Measurements from ENCODE around the gene DSTN.

DSTN gene

DNA sequence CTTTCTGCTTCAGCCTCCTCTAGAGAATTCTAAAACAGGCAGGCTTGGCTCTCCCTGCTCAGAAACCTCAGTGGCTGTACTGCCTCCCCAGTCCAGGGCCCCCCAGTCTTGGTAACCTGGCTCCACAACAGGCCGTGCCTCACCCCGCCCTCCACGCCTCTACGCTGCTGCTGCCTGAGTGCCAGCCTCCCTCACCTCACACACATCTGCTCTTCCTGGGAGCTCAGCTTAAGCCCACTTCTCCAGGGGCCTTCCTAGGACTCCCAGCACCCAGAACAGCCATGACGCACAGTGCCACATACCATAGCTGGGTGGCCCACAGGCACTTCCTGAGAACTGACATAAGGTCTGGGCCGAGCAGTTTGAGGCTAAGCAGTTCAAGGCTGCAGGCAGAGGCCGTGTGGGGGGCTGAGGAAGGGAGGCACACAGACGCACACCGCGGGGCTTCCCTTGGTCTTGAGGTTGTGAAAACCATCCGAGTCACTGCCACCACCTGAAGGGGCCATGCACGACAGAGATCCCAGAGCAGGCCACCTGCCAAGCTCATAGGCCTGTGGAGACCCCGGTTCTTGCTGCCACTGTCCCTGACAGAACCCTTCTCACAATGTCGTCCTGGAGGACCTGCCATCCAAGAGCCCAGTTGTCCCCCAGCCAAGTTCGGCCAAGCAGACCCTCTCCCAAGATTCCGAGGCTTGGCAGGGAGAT, 42.6 kb downstream of the DSTN start:
- Histone ChIP-seq H3K9me3 (ENCODE audit: control insufficient read depth, low read length) (no peaks in the 10 kb centered on the region), H3K4me2 (ENCODE audit: low read length) (no peak overlapping the region), H3K79me2 (peaks cover 9% of the 10 kb centered on the region), H3K4me1 (peaks cover 8% of the 10 kb centered on the region), H2AFZ (no peak overlapping the region), H3K9ac (no peak overlapping the region), H3K4me3 (ENCODE audit: low read depth, low read length) (no peak overlapping the region), H3K27ac (no peak overlapping the region), H3K27me3 (ENCODE audit: control insufficient read depth, insufficient read depth, low read length) (no peaks in the 10 kb centered on the region), H3K36me3 (ENCODE audit: control insufficient read depth, insufficient read depth, low read length) (no peaks in the 10 kb centered on the region)
- TF ChIP-seq, protein P1, sequence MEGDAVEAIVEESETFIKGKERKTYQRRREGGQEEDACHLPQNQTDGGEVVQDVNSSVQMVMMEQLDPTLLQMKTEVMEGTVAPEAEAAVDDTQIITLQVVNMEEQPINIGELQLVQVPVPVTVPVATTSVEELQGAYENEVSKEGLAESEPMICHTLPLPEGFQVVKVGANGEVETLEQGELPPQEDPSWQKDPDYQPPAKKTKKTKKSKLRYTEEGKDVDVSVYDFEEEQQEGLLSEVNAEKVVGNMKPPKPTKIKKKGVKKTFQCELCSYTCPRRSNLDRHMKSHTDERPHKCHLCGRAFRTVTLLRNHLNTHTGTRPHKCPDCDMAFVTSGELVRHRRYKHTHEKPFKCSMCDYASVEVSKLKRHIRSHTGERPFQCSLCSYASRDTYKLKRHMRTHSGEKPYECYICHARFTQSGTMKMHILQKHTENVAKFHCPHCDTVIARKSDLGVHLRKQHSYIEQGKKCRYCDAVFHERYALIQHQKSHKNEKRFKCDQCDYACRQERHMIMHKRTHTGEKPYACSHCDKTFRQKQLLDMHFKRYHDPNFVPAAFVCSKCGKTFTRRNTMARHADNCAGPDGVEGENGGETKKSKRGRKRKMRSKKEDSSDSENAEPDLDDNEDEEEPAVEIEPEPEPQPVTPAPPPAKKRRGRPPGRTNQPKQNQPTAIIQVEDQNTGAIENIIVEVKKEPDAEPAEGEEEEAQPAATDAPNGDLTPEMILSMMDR (IDR thresholded peaks at IDR 0.05) = no peak

DNA sequence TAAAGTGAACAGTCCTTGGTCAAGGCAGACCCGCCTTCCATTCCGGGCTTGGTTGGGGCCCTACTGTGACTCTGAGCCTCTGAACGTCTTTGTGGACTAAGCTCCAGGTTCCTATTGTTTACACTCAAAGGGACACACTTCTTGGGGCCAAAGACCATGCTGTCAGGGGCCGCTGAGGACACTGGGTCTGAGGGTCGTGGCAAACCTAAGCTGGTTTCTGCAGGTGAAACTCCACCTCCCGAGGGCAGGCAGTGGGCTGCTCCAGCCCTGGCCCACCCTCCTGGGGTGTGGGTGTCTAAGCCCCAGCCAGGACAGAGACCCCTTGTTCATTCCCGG, 43.1 kb downstream of the DSTN start:
- Histone ChIP-seq H3K36me3 (ENCODE audit: control insufficient read depth, insufficient read depth, low read length) (no peaks in the 10 kb centered on the region), H2AFZ (no peak overlapping the region), H3K4me1 (peaks cover 8% of the 10 kb centered on the region), H3K79me2 (peaks cover 7% of the 10 kb centered on the region), H3K9ac (no peak overlapping the region), H3K4me3 (ENCODE audit: low read depth, low read length) (no peak overlapping the region), H3K27ac (no peak overlapping the region), H3K9me3 (ENCODE audit: control insufficient read depth, low read length) (no peaks in the 10 kb centered on the region), H3K4me2 (ENCODE audit: low read length) (no peak overlapping the region), H3K27me3 (ENCODE audit: control insufficient read depth, insufficient read depth, low read length) (no peaks in the 10 kb centered on the region)
- TF ChIP-seq, protein P1 (IDR thresholded peaks at IDR 0.05) = no peak

DNA sequence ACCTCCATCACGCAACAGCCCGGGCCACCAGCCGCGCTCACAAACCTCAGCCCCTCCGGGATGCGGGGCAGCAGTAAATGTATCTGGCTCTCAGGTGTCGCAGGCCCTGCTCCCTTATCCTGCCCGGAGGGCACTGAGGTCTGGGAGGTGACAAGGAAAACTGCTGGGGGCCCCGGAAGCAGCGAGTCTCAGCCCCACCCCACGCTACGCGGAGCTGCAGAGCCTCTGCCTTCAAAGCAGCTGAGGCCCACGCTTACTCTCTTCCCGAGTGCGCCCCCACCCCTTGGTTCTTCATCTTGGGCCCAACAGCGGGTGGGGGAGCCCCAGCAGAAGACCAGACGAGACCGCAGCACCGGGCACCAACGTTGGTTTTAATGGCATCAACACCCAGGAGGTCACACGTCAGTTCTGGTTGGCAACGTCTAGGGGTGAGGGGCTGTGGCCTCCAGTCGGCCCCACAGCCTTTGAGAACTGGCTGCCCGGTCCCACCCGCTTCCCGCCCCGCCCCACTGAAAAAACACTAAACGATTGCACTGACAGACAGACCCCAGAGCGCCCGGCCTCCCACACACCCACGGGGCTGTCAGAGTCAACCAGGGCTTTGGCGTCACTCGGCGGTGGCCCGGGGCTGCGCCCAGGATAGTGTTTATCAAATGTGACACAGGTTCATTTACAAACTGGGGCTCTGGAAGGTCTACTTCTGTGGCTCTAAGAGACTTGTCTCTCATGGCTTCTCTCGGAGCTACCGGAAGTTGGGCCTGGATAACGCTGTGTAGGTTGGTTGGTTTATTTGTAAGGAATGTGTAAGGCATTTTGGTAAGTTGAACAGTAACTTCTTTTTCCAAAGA, 43.7 kb downstream of the DSTN start:
- H3K27ac ChIP-seq = no peak overlapping the region
- H3K4me1 ChIP-seq = peaks cover 8% of the 10 kb centered on the region
- H3K27me3 ChIP-seq (ENCODE audit: control insufficient read depth, insufficient read depth, low read length) = no peaks in the 10 kb centered on the region
- H3K9me3 ChIP-seq (ENCODE audit: control insufficient read depth, low read length) = no peaks in the 10 kb centered on the region
- H3K4me3 ChIP-seq (ENCODE audit: low read depth, low read length) = no peak overlapping the region
- no peak overlapping the region for H3K9ac ChIP-seq
- H2AFZ ChIP-seq = no peak overlapping the region
- H3K36me3 ChIP-seq (ENCODE audit: control insufficient read depth, insufficient read depth, low read length) = no peaks in the 10 kb centered on the region
- no peak overlapping the region for H3K4me2 ChIP-seq (ENCODE audit: low read length)
- TF ChIP-seq, protein P1 (IDR thresholded peaks at IDR 0.05) = no peak
- H3K79me2 ChIP-seq = peaks cover 7% of the 10 kb centered on the region

DNA sequence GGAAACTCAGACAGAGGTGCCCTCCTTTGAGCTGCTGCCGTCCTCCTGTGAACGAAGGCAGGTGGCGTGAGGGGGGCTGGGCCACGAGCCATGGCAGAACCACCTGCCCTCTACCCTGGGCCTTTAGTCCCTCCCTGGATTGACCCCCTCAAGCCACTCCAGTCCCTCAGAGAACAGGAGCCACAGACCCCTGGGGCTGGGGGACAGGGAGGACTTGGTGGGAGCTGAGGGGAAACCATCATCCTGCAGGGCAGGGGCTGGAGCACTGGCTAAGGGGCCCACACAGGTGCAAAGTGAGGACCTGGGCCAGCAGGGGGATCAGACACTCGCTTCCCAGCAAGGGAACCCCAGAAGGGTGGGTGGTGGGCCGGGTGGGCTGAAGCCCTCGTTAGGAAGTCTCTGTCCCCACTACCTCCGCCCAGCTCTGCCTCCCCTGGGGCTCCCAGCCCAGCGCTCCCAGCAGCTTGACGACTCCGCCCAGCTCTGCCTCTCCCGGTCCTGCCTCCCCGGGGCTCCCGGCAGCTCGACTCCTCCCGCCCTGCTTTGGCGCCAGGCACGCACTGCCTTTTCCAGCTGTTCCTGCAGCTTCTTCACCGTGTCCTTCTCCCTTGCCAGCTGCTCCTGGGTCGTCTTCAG, 44.4 kb downstream of the DSTN start:
- TF ChIP-seq, protein P1 (IDR thresholded peaks at IDR 0.05) = no peak
- Histone ChIP-seq H3K4me3 (ENCODE audit: low read depth, low read length) (no peak overlapping the region), H3K4me1 (peaks cover 8% of the 10 kb centered on the region), H2AFZ (no peak overlapping the region), H3K4me2 (ENCODE audit: low read length) (no peak overlapping the region), H3K36me3 (ENCODE audit: control insufficient read depth, insufficient read depth, low read length) (no peaks in the 10 kb centered on the region), H3K27me3 (ENCODE audit: control insufficient read depth, insufficient read depth, low read length) (no peaks in the 10 kb centered on the region), H3K9me3 (ENCODE audit: control insufficient read depth, low read length) (no peaks in the 10 kb centered on the region), H3K27ac (no peak overlapping the region), H3K79me2 (peaks cover 4% of the 10 kb centered on the region), H3K9ac (no peak overlapping the region)
